Keratinocyte (primary cell): ENCODE data around the gene PITPNC1. TPM values are rescaled to one million over a fixed set of nuclear protein-coding genes. Genes with fewer than 3 reads are reported as not detected.

Experiments
- DNase-seq: peaks from one replicate; pipeline ENCODE4 v3.0.0-alpha.2; 2011; ENCODE audit warnings: low read depth, missing footprints, low spot score
- FAIRE-seq: peaks from 2 replicates; lab custom pipeline; 2011; peaks lifted over from hg19 to GRCh38; lab: Jason Lieb, UNC
- H2AFZ ChIP-seq: 2 replicates; pipeline ENCODE4 v1.6.0; 2012; ENCODE audit warnings: low read length, control low read depth, inconsistent platforms; ENCODE audit not compliant: control insufficient read depth
- H3K27ac ChIP-seq: 2 replicates; pipeline ENCODE4 v1.5.1; 2011; ENCODE audit warnings: low read length; ENCODE audit not compliant: control insufficient read depth, insufficient read depth
- H3K27me3 ChIP-seq: 3 replicates; pipeline ENCODE4 v1.6.0; 2011; ENCODE audit warnings: low read length; ENCODE audit not compliant: control insufficient read depth, insufficient read depth; ENCODE audit errors: extremely low read depth
- H3K36me3 ChIP-seq, 2 experiments: 2 replicates in 1 of 2; 3 replicates in 1 of 2; pipeline ENCODE4 v1.5.1; 2011; ENCODE audit warnings: low read length in 2 of 2, mild to moderate bottlenecking in 1 of 2; ENCODE audit not compliant: control insufficient read depth in 2 of 2, insufficient read depth in 2 of 2; ENCODE audit errors: extremely low read depth in 1 of 2
- H3K4me1 ChIP-seq: 3 replicates; pipeline ENCODE4 v1.5.1; 2011; ENCODE audit warnings: low read length; ENCODE audit not compliant: control insufficient read depth, insufficient read depth; ENCODE audit errors: extremely low read depth
- H3K4me2 ChIP-seq: 3 replicates; pipeline ENCODE4 v1.6.0; 2011; ENCODE audit warnings: low read depth, low read length; ENCODE audit not compliant: control insufficient read depth, insufficient read depth; ENCODE audit errors: extremely low read depth
- H3K4me3 ChIP-seq, 3 experiments: fragments of 200-600 bp in 1 of 3; sonication (generic) in 1 of 3; 2 replicates in 2 of 3; 3 replicates in 1 of 3; pipeline ENCODE4 v1.5.1; 2011 to 2016; ENCODE audit warnings: low read length in 3 of 3, mild to moderate bottlenecking in 3 of 3, control low read depth in 2 of 3, inconsistent platforms in 1 of 3, low read depth in 1 of 3, mixed read lengths in 1 of 3, mixed run types in 1 of 3, moderate library complexity in 1 of 3; ENCODE audit not compliant: control insufficient read depth in 2 of 3, insufficient read depth in 2 of 3; ENCODE audit errors: extremely low read depth in 1 of 3
- H3K79me2 ChIP-seq: 2 replicates; pipeline ENCODE4 v1.6.0; 2012; ENCODE audit warnings: low read length; ENCODE audit not compliant: control insufficient read depth, insufficient read depth
- H3K9ac ChIP-seq: 3 replicates; pipeline ENCODE4 v1.6.0; 2011; ENCODE audit warnings: low read length; ENCODE audit not compliant: control insufficient read depth, insufficient read depth; ENCODE audit errors: extremely low read depth
- H3K9me1 ChIP-seq: 3 replicates; pipeline ENCODE4 v1.6.0; 2011; ENCODE audit warnings: low read length; ENCODE audit not compliant: control insufficient read depth, insufficient read depth; ENCODE audit errors: extremely low read depth
- H3K9me3 ChIP-seq: 2 replicates; pipeline ENCODE4 v1.5.1; 2012; ENCODE audit warnings: low read depth, low read length; ENCODE audit not compliant: control insufficient read depth
- H4K20me1 ChIP-seq: 3 replicates; pipeline ENCODE4 v1.6.0; 2011; ENCODE audit warnings: low read length; ENCODE audit not compliant: control insufficient read depth, insufficient read depth; ENCODE audit errors: extremely low read depth
- EZH2 ChIP-seq: IDR thresholded peaks from one replicate; pipeline ENCODE4 v1.6.1; 2012; ENCODE audit warnings: inconsistent platforms, mild to moderate bottlenecking, low read length, moderate library complexity
- dilution Hi-C: fragments of 300-500 bp; cut with MboI; formaldehyde crosslinking; loops from one replicate; pipeline ENCODE4 v1.7.0; 2020; ENCODE audit warnings: low sequenced_read_pairs; ENCODE audit not compliant: extremely low pct_ligation_motif_present
- polyA plus RNA-seq, 5 experiments: library from polyadenylated mRNA; depleted of rRNA in 3 of 5; stranded (reverse) in 3 of 5; stranded (forward) in 1 of 5; unstranded in 1 of 5; fragments of >200 nt; gene quantifications; 1 replicate in 1 of 5; 2 replicates in 3 of 5; 3 replicates in 1 of 5; pipeline versions ENCODE4 v1.2.1 to v1.2.3, GENCODE V29; 2011 to 2012; ENCODE audit warnings: missing spikeins in 2 of 5, low read depth in 1 of 5, low replicate concordance in 1 of 5
- TF ChIP-seq, protein P1 (sequence below), 3 experiments: IDR thresholded peaks in 1 of 3; conservative IDR thresholded peaks in 1 of 3; optimal IDR thresholded peaks in 1 of 3; 2 replicates in 2 of 3; 3 replicates in 1 of 3; pipeline versions ENCODE3 to v1.5.1; 2011; ENCODE audit warnings: low read length in 3 of 3, mild to moderate bottlenecking in 3 of 3, moderate library complexity in 2 of 3, control low read depth in 1 of 3, inconsistent platforms in 1 of 3; ENCODE audit not compliant: insufficient read depth in 2 of 3; ENCODE audit errors: extremely low read depth in 1 of 3

Gene PITPNC1
- polyA plus RNA-seq, 1 donor (not counting 4 experiments of a cell fraction or from before 2014, with no cell fraction given) = 24.8 TPM

- dilution Hi-C loops = no loop called here
- no peak overlapping the region for H3K9ac ChIP-seq
- H3K9me1 ChIP-seq = no peaks in the 10 kb centered on the region
- H3K4me1 ChIP-seq = peaks cover 25% of the 10 kb centered on the region
- H3K27me3 ChIP-seq = no peaks in the 10 kb centered on the region
- H3K79me2 ChIP-seq = peaks cover 10% of the 10 kb centered on the region
- TF ChIP-seq, protein P1, sequence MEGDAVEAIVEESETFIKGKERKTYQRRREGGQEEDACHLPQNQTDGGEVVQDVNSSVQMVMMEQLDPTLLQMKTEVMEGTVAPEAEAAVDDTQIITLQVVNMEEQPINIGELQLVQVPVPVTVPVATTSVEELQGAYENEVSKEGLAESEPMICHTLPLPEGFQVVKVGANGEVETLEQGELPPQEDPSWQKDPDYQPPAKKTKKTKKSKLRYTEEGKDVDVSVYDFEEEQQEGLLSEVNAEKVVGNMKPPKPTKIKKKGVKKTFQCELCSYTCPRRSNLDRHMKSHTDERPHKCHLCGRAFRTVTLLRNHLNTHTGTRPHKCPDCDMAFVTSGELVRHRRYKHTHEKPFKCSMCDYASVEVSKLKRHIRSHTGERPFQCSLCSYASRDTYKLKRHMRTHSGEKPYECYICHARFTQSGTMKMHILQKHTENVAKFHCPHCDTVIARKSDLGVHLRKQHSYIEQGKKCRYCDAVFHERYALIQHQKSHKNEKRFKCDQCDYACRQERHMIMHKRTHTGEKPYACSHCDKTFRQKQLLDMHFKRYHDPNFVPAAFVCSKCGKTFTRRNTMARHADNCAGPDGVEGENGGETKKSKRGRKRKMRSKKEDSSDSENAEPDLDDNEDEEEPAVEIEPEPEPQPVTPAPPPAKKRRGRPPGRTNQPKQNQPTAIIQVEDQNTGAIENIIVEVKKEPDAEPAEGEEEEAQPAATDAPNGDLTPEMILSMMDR (optimal IDR thresholded peaks at IDR 0.05 in 1 of 3, IDR thresholded peaks at IDR 0.05 in 1 of 3, conservative IDR thresholded peaks at IDR 0.05 in 1 of 3; ENCODE audit: extremely low read depth in 1 of 3, insufficient read depth in 2 of 3, low read length in 3 of 3) = no peak
- no peak for TF ChIP-seq EZH2
- no peak overlapping the region for H3K27ac ChIP-seq
- FAIRE-seq (no peak), DNase-seq (no peak)
- H3K4me3 ChIP-seq = no peak overlapping the region
- no peaks in the 10 kb centered on the region for H4K20me1 ChIP-seq
- H2AFZ ChIP-seq = no peak overlapping the region
- H3K9me3 ChIP-seq = no peaks in the 10 kb centered on the region
- peaks cover 0 to 7% of the 10 kb centered on the region in 2 experiments for H3K36me3 ChIP-seq
- no peak overlapping the region for H3K4me2 ChIP-seq
Measured at GRCh38 chr17:67375716-67376115, 1.4 kb upstream of the PITPNC1 start.

DNA sequence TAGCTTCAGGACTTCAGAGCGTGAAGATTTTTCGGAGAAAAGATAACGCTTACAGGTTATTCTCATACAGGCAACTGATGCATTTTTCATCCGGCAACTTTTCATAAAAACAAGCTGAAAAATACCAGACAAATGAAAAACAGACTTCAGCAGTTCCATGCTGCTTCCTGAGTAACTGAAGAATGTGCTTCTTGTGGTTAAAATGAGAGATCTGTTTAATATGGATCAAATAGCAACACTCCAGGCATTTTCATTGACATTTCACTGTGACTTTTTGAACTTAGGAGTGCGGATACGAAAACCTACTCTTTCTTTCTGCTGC is 705 bp upstream of the PITPNC1 start:
- no peak for FAIRE-seq

More for the DNA sequence above, 705 bp upstream of the PITPNC1 start:
- Histone ChIP-seq H3K9me1 (no peaks in the 10 kb centered on the region), H3K27ac (peak overlapping the region; percentile 71), H4K20me1 (no peaks in the 10 kb centered on the region), H3K4me3 (peak overlapping the region; percentile 83 to 94 (median 86)), H3K36me3 (peaks cover 0 to 7% of the 10 kb centered on the region in 2 experiments), H3K9me3 (no peaks in the 10 kb centered on the region), H3K79me2 (peaks cover 14% of the 10 kb centered on the region), H3K27me3 (no peaks in the 10 kb centered on the region), H2AFZ (peak overlapping the region; percentile 87), H3K4me1 (peaks cover 25% of the 10 kb centered on the region), H3K4me2 (peak overlapping the region; percentile 96), H3K9ac (peak overlapping the region; percentile 80)
- dilution Hi-C loops = no loop called here
- TF ChIP-seq EZH2 = no peak
- TF ChIP-seq, protein P1 (optimal IDR thresholded peaks at IDR 0.05 in 1 of 3, IDR thresholded peaks at IDR 0.05 in 1 of 3, conservative IDR thresholded peaks at IDR 0.05 in 1 of 3; ENCODE audit: extremely low read depth in 1 of 3, insufficient read depth in 2 of 3, low read length in 3 of 3) = no peak
- DNase-seq = no peak
